IPS-NIHi11 (cell line): ENCODE results near the gene RNASEL.

ENCODE experiments used
- DNase-seq: peaks from one replicate; pipeline ENCODE4 v3.0.0; 2012; ENCODE audit warnings: mixed read lengths, low spot score

RNASEL gene

DNA sequence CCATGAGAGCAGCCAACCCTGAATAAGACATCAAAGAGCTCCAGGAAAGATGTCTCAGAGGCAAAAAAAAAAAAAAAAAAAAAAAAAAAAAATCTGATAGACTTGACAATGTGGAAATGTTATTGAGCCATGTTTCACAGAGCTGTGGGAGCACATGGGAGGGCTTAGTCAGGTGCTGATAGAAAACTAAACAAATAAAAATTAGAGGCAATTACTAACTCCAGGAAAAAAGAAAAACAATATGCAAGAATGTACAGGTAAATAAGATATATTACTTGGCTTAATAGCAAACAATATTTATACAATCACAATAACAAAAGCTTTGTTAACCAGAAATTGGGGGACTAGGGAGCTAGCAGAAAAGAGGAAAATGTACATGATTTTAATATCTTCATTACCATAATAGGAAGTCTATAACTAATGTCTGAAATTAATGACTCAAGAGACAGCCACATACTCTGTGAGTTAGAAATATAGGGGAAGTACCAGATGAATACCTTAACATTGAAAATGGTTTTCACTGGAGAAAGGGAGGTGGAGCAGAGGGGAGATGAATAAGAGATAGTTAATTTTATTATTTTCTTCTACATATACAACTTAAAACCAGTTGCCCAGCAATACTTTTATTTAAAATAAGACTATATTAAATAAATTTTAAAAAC, 32.0 kb upstream of the RNASEL start:
- no peak for DNase-seq

DNA sequence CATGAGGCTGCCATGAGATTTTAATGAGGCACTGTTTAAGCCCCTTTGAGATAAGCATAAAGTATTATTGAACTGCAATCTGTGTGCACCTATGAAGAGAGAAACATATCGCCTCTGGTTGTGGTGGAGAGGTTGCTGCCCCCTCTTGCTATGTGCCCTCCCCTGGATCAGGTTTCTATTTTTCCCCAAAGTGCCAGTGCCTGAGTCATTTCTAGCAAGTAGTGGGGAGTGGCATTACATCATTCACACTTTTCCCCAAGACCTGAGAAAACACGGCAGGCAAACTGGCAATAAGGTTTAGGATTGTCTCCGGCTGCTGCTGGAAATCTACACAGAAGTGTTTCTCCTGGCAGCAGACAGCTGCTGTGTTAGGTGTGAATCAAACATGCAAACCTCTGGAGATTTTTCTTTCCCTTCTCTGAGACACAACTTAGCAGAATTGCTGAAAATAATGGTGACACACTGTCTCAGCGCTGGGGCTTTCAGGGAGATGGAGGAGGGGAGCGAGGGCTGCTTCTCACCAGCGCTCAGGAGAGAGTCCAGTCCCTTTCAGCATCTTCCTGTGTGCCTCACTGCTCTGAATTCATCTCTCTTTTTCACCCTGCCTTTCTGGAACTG, 28.8 kb upstream of the RNASEL start:
- DNase-seq = no peak

DNA sequence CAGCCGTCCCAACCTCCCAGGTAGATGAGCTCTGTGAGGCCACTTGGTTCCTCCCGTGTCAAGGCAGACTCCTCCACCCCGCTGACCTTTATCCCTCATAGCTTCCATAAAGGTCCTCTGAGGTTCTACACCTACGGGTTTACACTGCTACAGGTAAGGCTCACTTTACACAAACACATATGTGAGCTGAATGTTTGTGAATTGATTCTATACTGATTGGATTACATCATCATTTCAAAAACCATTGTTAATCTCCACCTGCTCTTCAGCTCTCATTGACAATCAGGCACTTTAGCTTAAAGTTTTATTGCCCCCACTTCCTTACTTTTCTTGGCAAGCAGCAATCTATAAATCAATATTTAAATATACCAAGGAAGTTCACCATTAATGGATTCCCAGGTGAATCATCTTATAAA, 28.0 kb upstream of the RNASEL start:
- DNase-seq = no peak

- peak; percentile 52 for DNase-seq
Observed at GRCh38 chr1:182616130-182617013, 27.3 kb upstream of the RNASEL start.

GRCh38 chr1:182615468-182616129, 26.5 kb upstream of the RNASEL start:
- no peak for DNase-seq

DNA sequence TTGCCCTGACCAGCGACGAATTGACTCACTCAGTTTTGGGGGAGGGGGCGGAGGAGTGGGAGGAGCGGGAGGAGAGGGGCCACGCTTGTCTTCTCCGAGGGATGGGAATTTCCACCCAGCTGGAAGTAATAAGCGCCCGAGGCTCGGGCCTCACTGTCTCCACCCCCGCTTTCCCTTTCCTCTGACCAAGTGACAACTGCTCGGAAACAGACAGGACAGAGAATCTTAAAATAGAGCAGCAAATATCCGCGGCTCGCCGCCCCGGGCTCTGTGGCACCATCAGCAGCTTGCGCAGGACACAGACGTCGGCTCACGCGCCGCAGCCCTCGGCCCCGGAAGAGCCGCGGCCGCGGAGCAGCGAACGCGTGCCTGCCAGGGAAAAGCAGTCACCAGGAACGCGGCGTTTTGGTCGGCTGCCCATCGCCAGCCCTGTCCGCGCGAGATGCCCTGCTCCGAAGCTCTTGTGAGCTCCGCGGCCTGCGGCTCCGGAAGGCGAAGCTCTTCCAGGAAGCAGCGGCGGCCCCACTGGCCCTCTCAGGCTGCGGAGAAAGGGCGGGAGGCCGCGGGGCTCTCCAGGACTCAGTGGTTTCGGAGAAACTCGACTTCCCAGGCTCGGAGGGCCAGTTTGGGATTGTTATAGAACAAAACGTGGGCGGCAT, 25.9 kb upstream of the RNASEL start:
- DNase-seq = peak; percentile 47

GRCh38 chr1:182611787-182612186, 22.7 kb upstream of the RNASEL start:
- DNase-seq = no peak

GRCh38 chr1:182611326-182611725, 22.3 kb upstream of the RNASEL start:
- no peak for DNase-seq

GRCh38 chr1:182610606-182611194, 21.6 kb upstream of the RNASEL start:
- no peak for DNase-seq

- DNase-seq = no peak
Observed at GRCh38 chr1:182608845-182609610, 20.0 kb upstream of the RNASEL start.

DNA sequence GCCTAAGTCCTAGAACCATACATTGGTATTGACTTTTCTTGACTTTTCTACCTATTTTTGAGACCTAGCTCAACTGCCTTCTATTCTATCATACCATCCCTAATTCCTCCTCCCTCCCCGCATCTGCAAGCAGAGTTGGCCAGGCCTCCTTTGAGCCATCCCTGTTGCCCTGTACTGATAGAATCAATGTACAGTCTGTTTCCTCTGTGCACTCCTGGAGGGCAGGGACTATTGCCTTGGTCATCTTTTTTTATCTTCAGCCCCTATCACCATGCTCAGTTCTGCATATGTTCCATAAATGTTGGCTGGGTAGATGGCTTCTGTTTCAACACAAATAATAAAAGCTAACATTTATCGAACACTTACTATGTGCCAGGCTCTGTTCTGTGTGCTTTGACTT, 19.2 kb upstream of the RNASEL start:
- no peak for DNase-seq

- no peak for DNase-seq
Observed at GRCh38 chr1:182607566-182607965, 18.5 kb upstream of the RNASEL start.

GRCh38 chr1:182604175-182605164, 15.4 kb upstream of the RNASEL start, which contains the start of gene RGS16:
Gene RGS16 (minus strand): TSS chr1:182604389. CDS start chr1:182604259, 130 bp downstream.
- peak; percentile 96 for DNase-seq

DNA sequence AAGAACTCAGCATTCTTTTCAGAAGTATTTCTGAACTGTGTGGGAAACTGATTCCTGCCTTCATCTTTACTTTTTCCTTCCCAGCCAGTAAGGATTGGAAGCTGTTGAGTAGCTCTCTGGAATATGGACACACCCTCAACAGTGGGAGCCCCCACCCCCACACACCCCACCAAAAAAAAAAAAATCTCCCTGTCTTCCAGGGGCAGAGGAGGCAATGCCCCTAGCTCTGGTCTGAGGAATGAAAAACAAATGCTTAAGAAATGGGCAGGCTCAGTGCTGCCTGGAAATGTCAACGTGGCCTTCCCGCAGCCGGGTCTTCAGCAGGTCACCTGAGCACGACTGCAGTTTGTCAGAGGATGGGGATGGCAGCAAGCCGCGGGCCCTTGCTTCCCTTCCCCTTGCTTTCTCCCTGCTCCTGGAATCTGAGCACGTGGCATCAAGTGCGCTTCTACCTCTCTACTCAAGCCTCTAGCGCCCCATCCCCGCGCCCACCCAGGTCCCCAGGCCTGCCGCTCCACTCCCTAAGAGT, 14.7 kb upstream of the RNASEL start:
- DNase-seq = no peak

- DNase-seq = no peak
Observed at GRCh38 chr1:182602935-182603645, 14.0 kb upstream of the RNASEL start.

DNA sequence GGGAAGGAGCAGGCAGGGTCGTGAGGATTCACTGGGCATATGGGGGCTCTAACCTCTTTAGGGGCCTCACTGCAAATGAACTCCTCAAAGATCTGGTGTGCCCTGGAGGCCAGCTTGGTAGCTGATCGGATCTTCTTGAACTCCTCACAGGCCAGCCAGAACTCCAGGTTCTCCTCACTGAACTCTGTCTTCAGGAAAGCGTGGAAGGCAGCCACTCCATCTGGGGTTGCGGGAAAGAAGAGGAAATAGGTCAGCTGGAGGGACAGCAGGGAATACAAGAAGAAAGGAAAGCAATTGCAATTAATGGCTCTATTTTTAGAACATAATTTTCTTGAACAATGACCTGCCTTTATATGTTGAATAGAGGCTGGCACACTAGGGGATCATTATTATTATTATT, 12.9 kb upstream of the RNASEL start:
- DNase-seq = no peak

DNA sequence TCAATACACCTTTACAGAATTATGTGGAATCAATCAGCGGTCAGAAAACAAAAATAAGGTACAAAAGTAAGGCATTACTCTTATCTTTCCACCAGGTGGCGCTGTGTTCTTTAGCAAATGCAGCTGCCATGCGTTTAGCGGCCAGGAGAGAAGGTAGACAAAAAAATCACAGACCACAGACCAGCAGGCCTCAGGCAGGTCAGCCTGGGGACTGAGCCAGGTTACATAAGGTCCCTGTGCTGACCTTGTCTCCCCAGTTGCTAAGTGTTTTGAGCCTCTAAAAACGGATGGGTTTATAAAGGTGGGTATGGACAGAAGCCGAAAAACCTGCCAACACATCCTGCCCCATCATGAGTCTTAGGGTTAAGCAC, 12.3 kb upstream of the RNASEL start:
- DNase-seq = peak; percentile 80

DNA sequence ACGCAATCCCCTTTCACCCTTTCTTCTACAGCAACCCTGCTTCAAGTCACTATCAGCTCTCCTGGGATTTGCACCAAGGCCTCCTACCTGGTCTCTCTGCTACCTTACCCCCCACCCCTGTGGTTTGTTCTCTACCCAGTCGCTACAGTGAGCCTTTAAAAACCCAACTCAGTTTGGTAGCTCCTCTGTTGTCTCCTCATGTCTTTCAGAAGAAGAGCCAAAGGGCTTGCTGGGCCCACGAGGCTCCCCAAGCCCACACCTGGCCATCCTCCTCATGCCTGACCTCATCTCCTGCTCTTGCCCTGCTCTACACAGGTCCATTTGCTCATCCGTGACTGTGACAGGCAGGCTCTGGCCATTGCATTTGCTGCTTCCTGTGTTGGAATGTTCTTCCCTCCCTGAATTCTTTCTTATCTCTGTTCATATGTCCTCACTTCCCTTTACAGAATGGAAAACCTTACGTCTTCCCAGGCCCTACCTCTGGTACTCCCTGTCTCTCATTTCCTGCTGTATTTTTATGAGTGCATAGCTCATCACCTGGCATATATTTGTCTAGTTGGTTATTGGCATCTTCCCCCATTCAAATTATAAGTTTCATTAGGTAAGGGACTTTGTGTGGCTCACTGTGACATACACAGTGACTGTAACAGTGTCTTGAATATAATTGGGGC, 11.8 kb upstream of the RNASEL start:
- no peak for DNase-seq
